Peyer's patch (tissue), 4 donors: ENCODE measurements around the gene SHANK1.

Experiments used
- CTCF ChIP-seq, 6 experiments: fragments of 450-650 bp in 4 of 6; fragments of 200-600 bp in 2 of 6; sonication (generic) in 1 of 6; IDR thresholded peaks; one replicate each; pipeline ENCODE4 v1.5.1; 2017 to 2019; ENCODE audit warnings: antibody characterized with exemption in 6 of 6, mild to moderate bottlenecking in 3 of 6, moderate library complexity in 1 of 6
- POLR2A ChIP-seq, 2 donors: fragments of 450-650 bp; IDR thresholded peaks; one replicate each; pipeline ENCODE4 v1.5.1; 2017; ENCODE audit warnings: antibody characterized with exemption in 2 of 2, mild to moderate bottlenecking in 2 of 2, moderate library complexity in 2 of 2

- no peak for TF ChIP-seq POLR2A (IDR thresholded peaks at IDR 0.05)
- no peak for TF ChIP-seq CTCF (IDR thresholded peaks at IDR 0.05)
These were observed 10.3 kb upstream of the SHANK1 start for GRCh38 chr19:50729894-50730293.
